Cardiac septum (tissue), 1 donor: ENCODE data around the gene LSM12. TPM values are rescaled to one million over a fixed set of nuclear protein-coding genes. Genes with fewer than 3 reads are reported as not detected.
"Not testable (repeated sequence)": the region's sequence is repeated elsewhere in the genome, so short reads cannot be mapped to it uniquely, and the experiment has no call there.

Experiments
- DNase-seq: peaks from one replicate; pipeline ENCODE4 v3.0.0-alpha.2; 2020; ENCODE audit warnings: low spot score
- intact Hi-C: fragments of 100-400 bp; cut with DNase I; formaldehyde crosslinking; loops from one replicate; pipeline ENCODE4 v1.14.0; 2022
- total RNA-seq: library from RNA; stranded (reverse); fragmentation: NEBNext Ultra II Directional; extraction: Animal tissue kit (Norgen Biotek cat#: 25700); gene quantifications from one replicate; pipeline ENCODE4 v1.2.1, GENCODE V29; 2021
- donor health status: DM: no; HTN: no; CAD: no.

The LSM12 gene
- total RNA-seq, 1 donor from 2014 or later = 39.2 TPM

GRCh38 chr17:44059101-44059892 lies 7.2 kb downstream of the LSM12 start:
- intact Hi-C loops = no loop called here
- no peak for DNase-seq

- intact Hi-C loops = no loop called here
- no peak for DNase-seq
Measured at GRCh38 chr17:44053125-44053872, 13.2 kb downstream of the LSM12 start.

GRCh38 chr17:44049294-44050060 lies 17.0 kb downstream of the LSM12 start:
- no peak for DNase-seq
- intact Hi-C loops = no loop called here

- DNase-seq, intact Hi-C loops: not testable (repeated sequence)
Measured at GRCh38 chr17:44046893-44047292, 19.6 kb downstream of the LSM12 start.

GRCh38 chr17:44045486-44045885 lies 21.0 kb downstream of the LSM12 start:
- no peak for DNase-seq
- intact Hi-C loops = no loop called here

GRCh38 chr17:44044071-44044470 lies 22.4 kb downstream of the LSM12 start:
- DNase-seq = no peak
- intact Hi-C loops = loop anchor here (5.0 kb wide), 2 partner anchors 37 to 102 kb away; partner anchors contain the start of gene PPY

- intact Hi-C loops = loop anchor here (5.0 kb wide), 2 partner anchors 36 to 101 kb away; partner anchors contain the start of gene PPY
- DNase-seq = no peak
Measured at GRCh38 chr17:44043272-44043696, 23.2 kb downstream of the LSM12 start.

- intact Hi-C loops = loop anchor here (5.0 kb wide), 2 partner anchors 33 to 98 kb away; partner anchors contain the start of gene PPY
Measured at GRCh38 chr17:44039829-44040635, 26.4 kb downstream of the LSM12 start.

GRCh38 chr17:44038604-44039011 lies 27.9 kb downstream of the LSM12 start:
- intact Hi-C loops = no loop called here
- DNase-seq = no peak

More at GRCh38 chr17:44039829-44040635, 26.4 kb downstream of the LSM12 start:
- no peak for DNase-seq

- intact Hi-C loops = no loop called here
- no peak for DNase-seq
Measured at GRCh38 chr17:44037471-44037870, 29.0 kb downstream of the LSM12 start.

- intact Hi-C loops, DNase-seq: not testable (repeated sequence)
Measured at GRCh38 chr17:44034688-44035087, 31.8 kb downstream of the LSM12 start.

- intact Hi-C loops = no loop called here
- no peak for DNase-seq
Measured at GRCh38 chr17:44033861-44034408, 32.5 kb downstream of the LSM12 start.

GRCh38 chr17:44030482-44030881 lies 36.0 kb downstream of the LSM12 start:
- intact Hi-C loops = no loop called here

GRCh38 chr17:44029736-44030135 lies 36.7 kb downstream of the LSM12 start:
- intact Hi-C loops = no loop called here
- no peak for DNase-seq

More at GRCh38 chr17:44030482-44030881, 36.0 kb downstream of the LSM12 start:
- DNase-seq = no peak

- DNase-seq = no peak
- intact Hi-C loops = no loop called here
Measured at GRCh38 chr17:44024853-44025252, 41.6 kb downstream of the LSM12 start.

GRCh38 chr17:44024271-44024663 lies 42.2 kb downstream of the LSM12 start:
- intact Hi-C loops = no loop called here
- DNase-seq = no peak

GRCh38 chr17:44023545-44024270 lies 42.8 kb downstream of the LSM12 start:
- DNase-seq = no peak
- intact Hi-C loops = no loop called here

GRCh38 chr17:44022246-44022645 lies 44.2 kb downstream of the LSM12 start:
- no peak for DNase-seq
- intact Hi-C loops = no loop called here
